Ovary (tissue), 9 donors: ENCODE results near the gene ZNF837. TPM values are rescaled to one million over a fixed set of nuclear protein-coding genes. Genes with fewer than 3 reads are reported as not detected.

ENCODE experiments used
- DNase-seq, 5 donors: peaks; one replicate each; pipeline ENCODE4 v3.0.0-alpha.2; 2019 to 2020
- H3K27ac ChIP-seq, 2 donors: fragments of 200-600 bp; one replicate each; pipeline versions ENCODE4 v1.5.1 to v1.8.0; 2019 to 2022
- H3K27me3 ChIP-seq: fragments of 200-600 bp; one replicate; pipeline ENCODE4 v1.8.0; 2022
- H3K36me3 ChIP-seq: fragments of 200-600 bp; sonication (generic); one replicate; pipeline ENCODE4 v1.5.1; 2019
- H3K4me1 ChIP-seq: one replicate; pipeline ENCODE4 v1.8.1; 2013; ENCODE audit warnings: mild to moderate bottlenecking, moderate library complexity; ENCODE audit not compliant: insufficient read depth
- H3K4me3 ChIP-seq: fragments of 200-600 bp; sonication (generic); one replicate; pipeline ENCODE4 v1.5.1; 2017
- H3K9me3 ChIP-seq, 2 donors: fragments of 200-600 bp in 1 of 2; sonication (generic) in 1 of 2; one replicate each; pipeline versions ENCODE4 v1.5.1 to v1.8.1; 2013 to 2019; ENCODE audit warnings: mild to moderate bottlenecking in 1 of 2, moderate library complexity in 1 of 2
- CTCF ChIP-seq, 3 donors: fragments of 450-650 bp in 2 of 3; fragments of 200-600 bp in 1 of 3; IDR thresholded peaks; one replicate each; pipeline versions ENCODE4 v1.5.1 to v1.8.0; 2016 to 2022; ENCODE audit warnings: antibody characterized with exemption in 3 of 3, mild to moderate bottlenecking in 1 of 3
- EP300 ChIP-seq: sonication (generic); formaldehyde crosslinking; IDR thresholded peaks from one replicate; pipeline ENCODE4 v1.6.1; 2017; ENCODE audit warnings: antibody characterized with exemption
- POLR2A ChIP-seq: fragments of 450-650 bp; IDR thresholded peaks from one replicate; pipeline ENCODE4 v1.6.1; 2017; ENCODE audit warnings: antibody characterized with exemption, mild to moderate bottlenecking, moderate library complexity
- WGBS, 3 donors: extraction: QIAGEN DNeasy Blood & Tissue Kit in 1 of 3; methylation state at CpG; one replicate each; pipeline versions ENCODE4 v1.1.5 to v1.1.7; 2013 to 2017; 5-methylcytosine and 5-hydroxymethylcytosine counted together
- intact Hi-C, 4 donors: fragments of 100-400 bp; cut with DNase I; formaldehyde crosslinking; loops; one replicate each; pipeline versions ENCODE4 v1.11.0 to v1.15.1; 2022 to 2023
- polyA plus RNA-seq, 2 donors: library from polyadenylated mRNA; stranded (reverse); fragments of 200-250 nt in 1 of 2; fragments of 350-450 nt in 1 of 2; fragmentation: Illumina TruSeq in 1 of 2; extraction: RNeasy Lipid Tissue Mini Kit (QIAGEN cat#74804) in 1 of 2; gene quantifications; one replicate each; pipeline ENCODE4 v1.2.3, GENCODE V29; 2013 to 2014
- total RNA-seq, 7 donors: library from RNA; depleted of rRNA in 2 of 7; stranded (reverse); fragments of >200 nt in 2 of 7; fragmentation: NEBNext Ultra II Directional in 3 of 7; extraction: Animal tissue kit (Norgen Biotek cat#: 25700) in 3 of 7; gene quantifications; one replicate each; pipeline versions ENCODE4 v1.1.0 to v1.2.4, GENCODE V29; 2016 to 2023
- donor health status: DM: no; HTN: no; CAD: no; lungs with moderate emphysema.
- donor health status: DM: no; HTN: no; CAD: no.
- donor health status: Bipolar disorder and iron deficiency.
- donor health status: DM: yes; HTN: yes; CAD: no.
- donor health status: DM: no; HTN: no; CAD: no.
- donor health status: DM: yes; HTN: yes; CAD: no.

The ZNF837 gene
- total and polyA plus RNA-seq, 9 donors, result 1.4 to 3.2 (median 2.5) TPM; not detected in 1

GRCh38 chr19:58354478-58355030, 26.3 kb downstream of the ZNF837 start:
- intact Hi-C loops, result no loop called here
- Histone ChIP-seq H3K4me1 (no peaks in the 10 kb centered on the region), H3K9me3 (no peaks in the 10 kb centered on the region), H3K27me3 (no peaks in the 10 kb centered on the region), H3K27ac (no peak overlapping the region), H3K36me3 (no peaks in the 10 kb centered on the region), H3K4me3 (no peak overlapping the region)
- DNase-seq, result no peak
- 68 to 83% (median 72%) methylated on average over 6 of the region's 6 CpGs for WGBS, 3 donors
- no peak for TF ChIP-seq EP300

- no peaks in the 10 kb centered on the region for H3K27me3 ChIP-seq
- no peak for TF ChIP-seq POLR2A
- TF ChIP-seq EP300, result no peak
- TF ChIP-seq CTCF (IDR thresholded peaks at IDR 0.05), result no peak
- intact Hi-C loops, result no loop called here
- no peak overlapping the region for H3K27ac ChIP-seq
- DNase-seq, result no peak
- no peak overlapping the region for H3K4me3 ChIP-seq
- no peaks in the 10 kb centered on the region for H3K36me3 ChIP-seq
- H3K4me1 ChIP-seq, result no peaks in the 10 kb centered on the region
- WGBS, 3 donors, result 83 to 92% (median 87%) methylated on average over 15 of the region's 15 CpGs
- no peaks in the 10 kb centered on the region for H3K9me3 ChIP-seq
Observed at GRCh38 chr19:58353717-58354477, 26.9 kb downstream of the ZNF837 start.

- DNase-seq, result no peak
- H3K27ac ChIP-seq, result no peak within 1 kb of the TSS
- H3K4me3 ChIP-seq, result no peak within 1 kb of the TSS
- TF ChIP-seq CTCF (IDR thresholded peaks at IDR 0.05) (no peak), EP300 (no peak)
- H3K4me1 ChIP-seq, result no peaks in the 10 kb centered on the region
- H3K9me3 ChIP-seq, result no peaks in the 10 kb centered on the region
- H3K36me3 ChIP-seq, result no peaks in the 10 kb centered on the region
- no peaks in the 10 kb centered on the region for H3K27me3 ChIP-seq
- intact Hi-C loops, result no loop called here
- 73 to 84% (median 80%) methylated on average over 26 of the region's 26 CpGs for WGBS, 3 donors
Observed at GRCh38 chr19:58352760-58353671, 27.8 kb downstream of the ZNF837 start, which contains the start of gene A1BG. TSS of gene A1BG (minus strand) at chr19:58353492. CDS start at chr19:58353437, 55 bp downstream.

GRCh38 chr19:58351990-58352755, 28.7 kb downstream of the ZNF837 start:
- no peak for DNase-seq
- WGBS, 3 donors, result 74 to 86% (median 81%) methylated on average over 22 to 23 of the region's 23 CpGs
- Histone ChIP-seq H3K9me3 (no peaks in the 10 kb centered on the region), H3K4me3 (no peak overlapping the region), H3K4me1 (no peaks in the 10 kb centered on the region), H3K36me3 (no peaks in the 10 kb centered on the region), H3K27me3 (no peaks in the 10 kb centered on the region), H3K27ac (no peak overlapping the region)
- intact Hi-C loops, result no loop called here
- TF ChIP-seq POLR2A, result no peak
- TF ChIP-seq EP300, result no peak
- no peak for TF ChIP-seq CTCF (IDR thresholded peaks at IDR 0.05)
